Tibial nerve (tissue), 4 donors: ENCODE measurements around the gene MEGF10.
"Not testable (repeated sequence)": the region's sequence is repeated elsewhere in the genome, so short reads cannot be mapped to it uniquely, and the experiment has no call there.

Experiments
- CTCF ChIP-seq, 5 experiments: fragments of 200-600 bp in 3 of 5; fragments of 450-650 bp in 2 of 5; sonication (generic) in 3 of 5; IDR thresholded peaks; one replicate each; pipeline ENCODE4 v1.5.1; 2016 to 2019; ENCODE audit warnings: antibody characterized with exemption in 5 of 5, mild to moderate bottlenecking in 3 of 5, moderate library complexity in 2 of 5
- EP300 ChIP-seq, 2 donors: sonication (generic); formaldehyde crosslinking; IDR thresholded peaks; one replicate each; pipeline ENCODE4 v1.6.1; 2017; ENCODE audit warnings: antibody characterized with exemption in 2 of 2, mild to moderate bottlenecking in 1 of 2

- not testable (repeated sequence) for TF ChIP-seq CTCF, EP300 (IDR thresholded peaks at IDR 0.05)
These were observed 25.1 kb upstream of the MEGF10 start for GRCh38 chr5:127265473-127265872.
